Adrenal gland (tissue), 12 donors: ENCODE measurements around the gene RETREG1. TPM values are rescaled to one million over a fixed set of nuclear protein-coding genes. Genes with fewer than 3 reads are reported as not detected.

ENCODE experiments used
- DNase-seq, 7 donors: peaks; one replicate each; pipeline ENCODE4 v3.0.0-alpha.2; 2019 to 2020
- H3K27ac ChIP-seq, 5 donors: fragments of 200-600 bp; sonication (generic) in 4 of 5; 1 replicate in 3 of 5; 2 replicates in 2 of 5; pipeline versions ENCODE4 v1.5.1 to v1.8.0; 2016 to 2020; ENCODE audit warnings: mild to moderate bottlenecking in 1 of 5
- H3K27me3 ChIP-seq: fragments of 200-600 bp; 2 replicates; pipeline ENCODE4 v1.8.0; 2021
- H3K36me3 ChIP-seq, 2 donors: fragments of 200-600 bp; replicated peaks in 1 of 2; 1 replicate in 1 of 2; 2 replicates in 1 of 2; pipeline versions ENCODE4 v1.5.1 to v1.8.0; 2018 to 2022
- H3K4me1 ChIP-seq, 2 donors: fragments of 200-600 bp; replicated peaks in 1 of 2; 1 replicate in 1 of 2; 2 replicates in 1 of 2; pipeline versions ENCODE4 v1.5.1 to v1.8.0; 2018 to 2021
- H3K4me3 ChIP-seq, 4 donors: fragments of 200-600 bp; sonication (generic) in 3 of 4; one replicate each; pipeline ENCODE4 v1.5.1; 2016 to 2018
- H3K9me3 ChIP-seq, 3 donors: fragments of 200-600 bp; sonication (generic) in 1 of 3; replicated peaks in 1 of 3; 1 replicate in 2 of 3; 2 replicates in 1 of 3; pipeline versions ENCODE4 v1.5.1 to v1.8.0; 2016 to 2021
- POLR2A ChIP-seq, 2 donors: fragments of 450-650 bp; IDR thresholded peaks; one replicate each; pipeline ENCODE4 v1.6.1; 2017; ENCODE audit warnings: antibody characterized with exemption in 2 of 2, mild to moderate bottlenecking in 2 of 2, moderate library complexity in 1 of 2
- WGBS, 4 donors: extraction: QIAGEN DNeasy Blood & Tissue Kit in 2 of 4; methylation state at CpG; one replicate each; pipeline versions ENCODE4 v1.1.5 to v1.1.7; 2013 to 2017; 5-methylcytosine and 5-hydroxymethylcytosine counted together
- intact Hi-C, 2 donors: fragments of 100-400 bp; cut with DNase I; formaldehyde crosslinking; loops; one replicate each; pipeline versions ENCODE4 v1.14.1 to v1.15.0; 2022 to 2023
- polyA plus RNA-seq, 3 donors: library from polyadenylated mRNA; stranded (reverse); fragments of 200-250 nt in 2 of 3; fragments of 350-450 nt in 1 of 3; fragmentation: Illumina TruSeq in 1 of 3; extraction: RNeasy Lipid Tissue Mini Kit (QIAGEN cat#74804) in 1 of 3; gene quantifications; one replicate each; pipeline ENCODE4 v1.2.3, GENCODE V29; 2013 to 2014
- total RNA-seq, 9 donors: library from RNA; depleted of rRNA in 4 of 9; stranded (reverse); fragments of >200 nt in 4 of 9; fragments of 120-200 nt in 1 of 9; fragmentation: NEBNext Ultra II Directional in 1 of 9; extraction: Animal tissue kit (Norgen Biotek cat#: 25700) in 1 of 9; gene quantifications; one replicate each; pipeline versions ENCODE4 v1.1.0 to v1.2.4, GENCODE V29; 2013 to 2023
- TF ChIP-seq, protein P1 (sequence below), 6 experiments: fragments of 450-650 bp in 4 of 6; fragments of 200-600 bp in 2 of 6; sonication (generic) in 1 of 6; IDR thresholded peaks; 1 replicate in 5 of 6; 2 replicates in 1 of 6; pipeline versions ENCODE4 v1.5.1 to v1.8.0; 2016 to 2021; ENCODE audit warnings: antibody characterized with exemption in 6 of 6, mild to moderate bottlenecking in 2 of 6, moderate library complexity in 1 of 6
- donor health status: healthy with polysubstance abuse.
- donor health status: Bipolar disorder and iron deficiency.
- donor health status: DM: yes; HTN: yes; CAD: no.
- donor health status: DM: no; HTN: no; CAD: no.
- donor health status: DM: no; HTN: no; CAD: no.
- donor health status: DM: yes; HTN: yes; CAD: no.

Gene RETREG1
- total and polyA plus RNA-seq, 12 donors, result 0.06 to 5.9 (median 2.1) TPM

DNA sequence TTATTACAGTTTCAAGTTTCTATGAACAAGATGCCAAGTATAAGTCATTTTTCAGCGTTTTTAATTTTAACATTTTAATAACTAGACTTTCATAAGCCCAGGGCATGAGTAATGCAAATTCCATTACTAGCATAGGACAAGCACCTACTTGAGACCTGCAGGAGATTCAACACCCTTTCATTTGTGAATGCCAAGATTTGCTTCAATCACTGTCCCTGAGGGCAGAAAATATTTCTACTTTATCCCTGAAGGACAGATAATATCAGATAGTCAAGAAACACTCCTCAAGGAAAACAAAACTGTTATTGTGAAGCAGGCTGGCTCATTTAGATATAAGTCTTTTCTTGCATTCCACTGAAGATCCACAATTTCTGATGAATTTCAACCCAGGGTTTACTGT, 123.5 kb downstream of the RETREG1 start:
- intact Hi-C loops, result no loop called here
- no peaks in the 10 kb centered on the region for H3K9me3 ChIP-seq
- no peak for TF ChIP-seq POLR2A (IDR thresholded peaks at IDR 0.05)
- TF ChIP-seq, protein P1, sequence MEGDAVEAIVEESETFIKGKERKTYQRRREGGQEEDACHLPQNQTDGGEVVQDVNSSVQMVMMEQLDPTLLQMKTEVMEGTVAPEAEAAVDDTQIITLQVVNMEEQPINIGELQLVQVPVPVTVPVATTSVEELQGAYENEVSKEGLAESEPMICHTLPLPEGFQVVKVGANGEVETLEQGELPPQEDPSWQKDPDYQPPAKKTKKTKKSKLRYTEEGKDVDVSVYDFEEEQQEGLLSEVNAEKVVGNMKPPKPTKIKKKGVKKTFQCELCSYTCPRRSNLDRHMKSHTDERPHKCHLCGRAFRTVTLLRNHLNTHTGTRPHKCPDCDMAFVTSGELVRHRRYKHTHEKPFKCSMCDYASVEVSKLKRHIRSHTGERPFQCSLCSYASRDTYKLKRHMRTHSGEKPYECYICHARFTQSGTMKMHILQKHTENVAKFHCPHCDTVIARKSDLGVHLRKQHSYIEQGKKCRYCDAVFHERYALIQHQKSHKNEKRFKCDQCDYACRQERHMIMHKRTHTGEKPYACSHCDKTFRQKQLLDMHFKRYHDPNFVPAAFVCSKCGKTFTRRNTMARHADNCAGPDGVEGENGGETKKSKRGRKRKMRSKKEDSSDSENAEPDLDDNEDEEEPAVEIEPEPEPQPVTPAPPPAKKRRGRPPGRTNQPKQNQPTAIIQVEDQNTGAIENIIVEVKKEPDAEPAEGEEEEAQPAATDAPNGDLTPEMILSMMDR (IDR thresholded peaks at IDR 0.05), result no peak
- WGBS, 4 donors, result 65 to 84% (median 75%) methylated on average over 1 of the region's 1 CpG
- no peaks in the 10 kb centered on the region for H3K4me1 ChIP-seq
- no peak for DNase-seq
- no peaks in the 10 kb centered on the region for H3K27me3 ChIP-seq
- no peak overlapping the region for H3K27ac ChIP-seq
- H3K36me3 ChIP-seq, result no peaks in the 10 kb centered on the region
- no peak overlapping the region for H3K4me3 ChIP-seq

- TF ChIP-seq, protein P1 (IDR thresholded peaks at IDR 0.05), result no peak
- TF ChIP-seq POLR2A (IDR thresholded peaks at IDR 0.05), result no peak
- H3K4me3 ChIP-seq, result no peak overlapping the region
- H3K4me1 ChIP-seq, result no peaks in the 10 kb centered on the region
- no peak overlapping the region for H3K27ac ChIP-seq
- H3K27me3 ChIP-seq, result no peaks in the 10 kb centered on the region
- no peaks in the 10 kb centered on the region for H3K36me3 ChIP-seq
- no peaks in the 10 kb centered on the region for H3K9me3 ChIP-seq
- 75 to 76% (median 75%) methylated on average over 10 of the region's 10 CpGs for WGBS, 4 donors
- intact Hi-C loops, result no loop called here
- no peak for DNase-seq
These were observed 124.2 kb downstream of the RETREG1 start for GRCh38 chr5:16492398-16493140.

DNA sequence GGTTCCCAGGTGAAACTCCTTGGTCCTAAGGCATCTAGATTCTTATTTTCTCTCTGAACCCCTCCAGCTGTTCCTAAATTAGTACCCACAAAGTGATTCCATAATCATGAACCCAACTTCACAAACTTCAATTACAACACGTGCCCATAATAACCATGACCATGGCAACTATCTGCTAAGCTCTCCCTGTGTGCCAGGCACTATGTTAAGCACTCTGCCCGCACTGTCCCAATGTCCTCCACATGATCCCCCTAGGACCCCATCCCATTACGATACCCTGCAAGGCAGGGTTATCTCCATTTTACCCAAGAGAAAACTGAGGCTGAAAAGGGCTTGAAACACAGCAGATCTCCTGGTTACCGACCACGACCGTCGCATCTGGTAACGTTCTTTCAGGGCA, 125.9 kb downstream of the RETREG1 start:
- Histone ChIP-seq H3K9me3 (no peaks in the 10 kb centered on the region), H3K27ac (no peak overlapping the region), H3K4me1 (no peaks in the 10 kb centered on the region), H3K36me3 (no peaks in the 10 kb centered on the region), H3K27me3 (no peaks in the 10 kb centered on the region), H3K4me3 (no peak overlapping the region)
- DNase-seq, result no peak
- TF ChIP-seq, protein P1 (IDR thresholded peaks at IDR 0.05), result no peak
- TF ChIP-seq POLR2A (IDR thresholded peaks at IDR 0.05), result no peak
- intact Hi-C loops, result no loop called here
- WGBS, 4 donors, result 76 to 83% (median 79%) methylated on average over 8 of the region's 8 CpGs

DNA sequence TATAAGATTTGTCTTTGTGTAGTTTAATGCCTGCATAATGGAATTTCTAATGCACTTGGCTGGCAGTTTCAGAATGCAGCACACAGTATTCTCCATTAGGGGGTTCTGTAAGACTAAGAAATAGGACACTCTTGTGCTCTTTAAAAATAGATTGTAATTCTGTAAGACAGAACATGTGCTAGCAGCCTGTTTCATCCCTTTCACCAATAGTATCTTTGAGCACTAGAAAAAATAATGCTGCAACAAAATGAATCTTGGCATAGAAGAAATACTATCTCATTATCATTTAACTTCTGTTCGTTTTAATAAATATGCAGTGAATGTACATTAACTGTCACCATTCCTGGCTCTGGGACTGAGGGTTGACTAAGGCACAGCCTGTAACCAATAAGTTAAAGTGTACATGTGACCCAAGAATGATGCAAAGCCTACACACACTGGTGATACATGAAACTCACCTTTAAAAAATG, 127.4 kb downstream of the RETREG1 start:
- no peaks in the 10 kb centered on the region for H3K9me3 ChIP-seq
- 23 to 35% (median 32%) methylated on average over 1 of the region's 1 CpG for whole genome bisulfite sequencing, 4 donors

More for the DNA sequence above, 127.4 kb downstream of the RETREG1 start:
- Histone ChIP-seq H3K27ac (no peak overlapping the region), H3K4me1 (no peaks in the 10 kb centered on the region), H3K36me3 (no peaks in the 10 kb centered on the region), H3K27me3 (no peaks in the 10 kb centered on the region), H3K4me3 (no peak overlapping the region)
- intact Hi-C loops, result no loop called here
- no peak for DNase-seq
- TF ChIP-seq, protein P1 (IDR thresholded peaks at IDR 0.05), result peak; percentile 17 to 61 (median 52)
- TF ChIP-seq POLR2A (IDR thresholded peaks at IDR 0.05), result no peak
